Fibroblast of lung (primary cell): ENCODE data around the gene INTS2. TPM values are rescaled to one million over a fixed set of nuclear protein-coding genes. Genes with fewer than 3 reads are reported as not detected.

Experiments used
- DNase-seq, 2 donors: peaks; one replicate each; pipeline versions ENCODE4 v3.0.0 to v3.0.0-alpha.2; 2010; ENCODE audit warnings: low read depth in 2 of 2
- H2AFZ ChIP-seq: 2 replicates; pipeline ENCODE4 v1.5.1; 2012; ENCODE audit warnings: low read length, control low read depth, inconsistent platforms
- H3K27ac ChIP-seq: 2 replicates; pipeline ENCODE4 v1.5.1; 2011; ENCODE audit warnings: low read length, control low read depth; ENCODE audit not compliant: insufficient read depth
- H3K27me3 ChIP-seq: 2 replicates; pipeline ENCODE4 v1.5.1; 2011; ENCODE audit warnings: mild to moderate bottlenecking, low read length; ENCODE audit not compliant: control insufficient read depth, insufficient read depth
- H3K36me3 ChIP-seq: 2 replicates; pipeline ENCODE4 v1.5.1; 2011; ENCODE audit warnings: low read length; ENCODE audit not compliant: control insufficient read depth, insufficient read depth
- H3K4me1 ChIP-seq: 2 replicates; pipeline ENCODE4 v1.5.1; 2011; ENCODE audit warnings: low read length; ENCODE audit not compliant: control insufficient read depth, insufficient read depth; ENCODE audit errors: extremely low read depth
- H3K4me2 ChIP-seq: 2 replicates; pipeline ENCODE4 v1.5.1; 2011; ENCODE audit warnings: low read length, control low read depth; ENCODE audit not compliant: insufficient read depth; ENCODE audit errors: extremely low read depth
- H3K4me3 ChIP-seq, 4 experiments: fragments of 200-600 bp in 1 of 4; sonication (generic) in 1 of 4; replicated peaks in 1 of 4; 2 replicates each; pipeline ENCODE4 v1.5.1; 2011 to 2016; ENCODE audit warnings: low read length in 4 of 4, low read depth in 3 of 4, mild to moderate bottlenecking in 3 of 4, control low read depth in 2 of 4, inconsistent platforms in 1 of 4, mixed read lengths in 1 of 4; ENCODE audit not compliant: insufficient read depth in 1 of 4; ENCODE audit errors: control extremely low read depth in 1 of 4
- H3K79me2 ChIP-seq: 2 replicates; pipeline ENCODE4 v1.5.1; 2012; ENCODE audit warnings: mild to moderate bottlenecking, low read length, inconsistent platforms; ENCODE audit not compliant: control insufficient read depth, insufficient read depth
- H3K9ac ChIP-seq: 2 replicates; pipeline ENCODE4 v1.5.1; 2011; ENCODE audit warnings: mild to moderate bottlenecking, low read length, control low read depth; ENCODE audit not compliant: insufficient read depth
- H3K9me3 ChIP-seq: 2 replicates; pipeline ENCODE4 v1.5.1; 2012; ENCODE audit warnings: low read depth, low read length; ENCODE audit not compliant: control insufficient read depth, insufficient read depth
- H4K20me1 ChIP-seq: 2 replicates; pipeline ENCODE4 v1.5.1; 2011; ENCODE audit warnings: low read length; ENCODE audit not compliant: control insufficient read depth, insufficient read depth; ENCODE audit errors: extremely low read depth
- EZH2 ChIP-seq: IDR thresholded peaks from 2 replicates; pipeline ENCODE4 v1.5.1; 2012; ENCODE audit warnings: low read length, control low read depth, mild to moderate bottlenecking; ENCODE audit errors: missing control alignments
- polyA plus RNA-seq, 2 donors: library from polyadenylated mRNA; depleted of rRNA in 1 of 2; stranded (reverse) in 1 of 2; unstranded in 1 of 2; fragments of >200 nt; gene quantifications; 2 replicates each; pipeline ENCODE4 v1.2.1, GENCODE V29; 2011 to 2012; ENCODE audit warnings: missing spikeins in 1 of 2
- total RNA-seq: library from RNA; depleted of rRNA; stranded (reverse); fragments of >200 nt; gene quantifications from 2 replicates; pipeline ENCODE4 v1.2.1, GENCODE V29; 2014
- TF ChIP-seq, protein P1 (sequence below), 2 donors: IDR thresholded peaks in 1 of 2; conservative IDR thresholded peaks in 1 of 2; 1 replicate in 1 of 2; 2 replicates in 1 of 2; pipeline ENCODE4 v1.5.1; 2011 to 2012; ENCODE audit warnings: low read length in 2 of 2, control low read depth in 1 of 2, inconsistent platforms in 1 of 2, low read depth in 1 of 2, mild to moderate bottlenecking in 1 of 2

The INTS2 gene
- total and polyA plus RNA-seq, 2 donors (not counting 1 experiment from before 2014, with no cell fraction given) = 9.3 to 16.0 TPM

DNA sequence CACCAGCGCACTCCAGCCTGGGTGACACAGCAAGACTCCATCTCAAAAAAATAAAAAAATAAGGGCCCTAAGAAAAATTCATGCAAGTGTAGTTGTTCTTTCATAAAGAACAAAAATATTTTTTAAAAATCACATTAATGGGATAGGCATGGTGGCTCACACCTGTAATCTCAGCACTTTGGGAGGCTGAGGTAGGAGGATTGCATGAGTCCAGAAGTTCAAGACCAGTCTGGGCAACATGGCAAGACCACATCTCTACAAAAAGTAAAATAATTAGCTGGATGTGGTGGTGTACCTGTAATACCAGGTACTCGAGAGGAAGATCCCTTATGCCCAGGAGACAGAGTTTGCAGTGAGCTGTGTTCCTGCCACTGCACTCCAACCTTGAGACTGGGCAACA lies 49.3 kb downstream of the INTS2 start:
- no peaks in the 10 kb centered on the region for H4K20me1 ChIP-seq
- H3K79me2 ChIP-seq = no peaks in the 10 kb centered on the region
- no peak overlapping the region for H3K27ac ChIP-seq

DNA sequence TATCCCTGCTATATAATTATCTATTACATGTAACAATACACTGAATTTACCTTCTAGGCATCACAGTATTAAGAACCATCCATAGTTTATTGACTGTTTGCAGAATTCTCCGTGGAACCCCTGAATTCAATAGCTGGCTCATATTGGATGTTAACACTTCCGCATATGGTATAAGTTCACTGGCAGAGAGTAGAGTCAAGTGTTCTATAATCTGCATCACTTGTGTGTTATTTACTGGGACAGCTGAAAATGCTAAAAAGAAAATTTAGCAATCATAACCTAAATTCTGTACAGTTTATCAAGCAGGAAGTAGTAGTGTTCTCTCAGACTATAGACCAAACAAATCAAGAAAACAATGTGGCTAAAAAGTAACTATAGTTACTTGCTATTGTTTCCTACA lies 49.9 kb downstream of the INTS2 start:
- no peaks in the 10 kb centered on the region for H3K36me3 ChIP-seq
- no peak overlapping the region for H2AFZ ChIP-seq
- H3K79me2 ChIP-seq = no peaks in the 10 kb centered on the region
- no peaks in the 10 kb centered on the region for H3K4me1 ChIP-seq
- H3K9me3 ChIP-seq = no peaks in the 10 kb centered on the region
- H3K4me2 ChIP-seq = no peak overlapping the region
- no peaks in the 10 kb centered on the region for H4K20me1 ChIP-seq
- no peak overlapping the region for H3K27ac ChIP-seq
- H3K4me3 ChIP-seq = no peak overlapping the region
- DNase-seq = no peak
- TF ChIP-seq EZH2 = no peak
- TF ChIP-seq, protein P1, sequence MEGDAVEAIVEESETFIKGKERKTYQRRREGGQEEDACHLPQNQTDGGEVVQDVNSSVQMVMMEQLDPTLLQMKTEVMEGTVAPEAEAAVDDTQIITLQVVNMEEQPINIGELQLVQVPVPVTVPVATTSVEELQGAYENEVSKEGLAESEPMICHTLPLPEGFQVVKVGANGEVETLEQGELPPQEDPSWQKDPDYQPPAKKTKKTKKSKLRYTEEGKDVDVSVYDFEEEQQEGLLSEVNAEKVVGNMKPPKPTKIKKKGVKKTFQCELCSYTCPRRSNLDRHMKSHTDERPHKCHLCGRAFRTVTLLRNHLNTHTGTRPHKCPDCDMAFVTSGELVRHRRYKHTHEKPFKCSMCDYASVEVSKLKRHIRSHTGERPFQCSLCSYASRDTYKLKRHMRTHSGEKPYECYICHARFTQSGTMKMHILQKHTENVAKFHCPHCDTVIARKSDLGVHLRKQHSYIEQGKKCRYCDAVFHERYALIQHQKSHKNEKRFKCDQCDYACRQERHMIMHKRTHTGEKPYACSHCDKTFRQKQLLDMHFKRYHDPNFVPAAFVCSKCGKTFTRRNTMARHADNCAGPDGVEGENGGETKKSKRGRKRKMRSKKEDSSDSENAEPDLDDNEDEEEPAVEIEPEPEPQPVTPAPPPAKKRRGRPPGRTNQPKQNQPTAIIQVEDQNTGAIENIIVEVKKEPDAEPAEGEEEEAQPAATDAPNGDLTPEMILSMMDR (conservative IDR thresholded peaks at IDR 0.05 in 1 of 2, IDR thresholded peaks at IDR 0.05 in 1 of 2; ENCODE audit: low read depth in 1 of 2, low read length in 2 of 2) = no peak
- H3K9ac ChIP-seq = no peak overlapping the region
- no peaks in the 10 kb centered on the region for H3K27me3 ChIP-seq

More for the DNA sequence above, 49.3 kb downstream of the INTS2 start:
- Histone ChIP-seq H3K9ac (no peak overlapping the region), H2AFZ (no peak overlapping the region), H3K9me3 (no peaks in the 10 kb centered on the region), H3K27me3 (no peaks in the 10 kb centered on the region), H3K4me1 (no peaks in the 10 kb centered on the region), H3K4me3 (no peak overlapping the region), H3K36me3 (no peaks in the 10 kb centered on the region), H3K4me2 (no peak overlapping the region)
- no peak for DNase-seq
- TF ChIP-seq, protein P1 (conservative IDR thresholded peaks at IDR 0.05 in 1 of 2, IDR thresholded peaks at IDR 0.05 in 1 of 2; ENCODE audit: low read depth in 1 of 2, low read length in 2 of 2) = no peak
- TF ChIP-seq EZH2 = no peak

DNA sequence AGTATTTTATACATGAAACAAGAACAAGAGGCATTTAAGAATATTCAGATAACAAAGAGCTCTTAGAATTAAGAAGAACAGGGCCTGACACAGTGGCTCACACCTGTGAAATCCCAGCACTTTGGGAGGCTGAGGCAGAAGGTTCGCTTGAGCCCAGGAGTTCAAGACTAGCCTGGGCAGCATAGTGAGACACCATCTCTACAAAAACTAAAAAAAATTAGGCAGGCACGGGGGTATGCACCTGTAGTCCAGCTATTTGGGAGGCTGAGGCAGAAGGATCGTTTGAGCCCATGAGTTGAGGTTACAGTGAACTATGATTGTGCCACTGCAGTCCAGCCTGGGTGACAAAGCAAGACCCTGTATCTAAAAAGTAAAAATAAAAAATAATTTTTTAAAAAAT lies 52.0 kb downstream of the INTS2 start:
- H3K4me3 ChIP-seq = no peak overlapping the region
- H3K4me2 ChIP-seq = no peak overlapping the region
- TF ChIP-seq, protein P1 (conservative IDR thresholded peaks at IDR 0.05 in 1 of 2, IDR thresholded peaks at IDR 0.05 in 1 of 2; ENCODE audit: low read depth in 1 of 2, low read length in 2 of 2) = no peak
- TF ChIP-seq EZH2 = no peak
- H2AFZ ChIP-seq = no peak overlapping the region
- no peak overlapping the region for H3K27ac ChIP-seq
- H3K27me3 ChIP-seq = no peaks in the 10 kb centered on the region
- H3K9me3 ChIP-seq = no peaks in the 10 kb centered on the region
- no peaks in the 10 kb centered on the region for H3K79me2 ChIP-seq
- no peaks in the 10 kb centered on the region for H3K36me3 ChIP-seq
- no peaks in the 10 kb centered on the region for H4K20me1 ChIP-seq
- H3K9ac ChIP-seq = no peak overlapping the region
- no peaks in the 10 kb centered on the region for H3K4me1 ChIP-seq
- no peak for DNase-seq
